ENCODE data around the gene TPX2. TPM values are rescaled to one million over a fixed set of nuclear protein-coding genes. Genes with fewer than 3 reads are reported as not detected.

Gene TPX2
- total and polyA plus RNA-seq, 2 of the 8 experiments (the other 6 are each of a cell fraction or from before 2014, with no cell fraction given), result 43.6 to 125 TPM

DNA sequence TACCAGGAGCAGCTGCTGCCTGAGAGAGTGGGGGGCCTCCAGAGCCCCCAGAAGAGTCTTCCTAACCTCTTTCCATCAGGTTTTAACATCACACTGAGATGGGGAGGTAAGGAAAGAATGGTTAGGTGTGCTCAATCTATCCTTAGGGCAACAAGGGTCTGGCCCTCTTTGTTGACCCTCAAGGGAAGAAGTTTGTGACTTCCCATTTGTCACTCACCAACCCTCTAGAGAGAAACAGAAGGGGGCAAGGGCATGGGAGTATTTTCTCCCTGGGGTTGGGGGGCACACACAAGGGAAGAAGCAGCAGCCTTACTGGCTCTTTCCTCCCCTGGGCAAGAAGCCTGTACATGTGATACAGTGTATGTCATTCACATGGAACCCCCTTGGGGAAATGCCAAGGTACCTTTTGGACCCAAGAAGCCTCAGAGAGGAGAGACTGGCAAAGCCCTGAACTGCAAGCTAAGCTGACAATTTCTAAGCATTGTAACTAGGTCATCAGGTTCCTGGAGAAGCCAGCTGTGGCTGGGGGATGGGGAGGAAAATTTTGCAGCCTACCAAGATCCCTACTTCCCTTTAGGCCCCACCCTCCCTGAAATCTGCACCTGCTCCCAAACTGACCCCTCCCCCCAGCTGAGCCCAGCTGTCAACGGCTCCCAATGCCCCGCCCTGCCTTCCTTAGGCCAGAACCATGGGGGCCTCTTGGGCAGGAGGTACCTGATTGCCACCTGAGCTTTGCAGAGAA lies 30.9 kb upstream of the TPX2 start:
- peak overlapping the region; percentile 5 to 50; a peak in 3 of 4 replicates for H3K4me2 ChIP-seq (ENCODE audit: insufficient read depth in 1 of 2, low read depth in 2 of 2, low read length in 2 of 2)
- no peak overlapping the region for H2BK12ac ChIP-seq (ENCODE audit: low read depth, low read length)
- H3K79me2 ChIP-seq (ENCODE audit: control insufficient read depth in 1 of 2, insufficient read depth in 2 of 2, low read length in 2 of 2), result peaks cover 11 to 82% of the 10 kb centered on the region in 2 experiments
- peak overlapping the region; percentile 21; the same call in 1 of the 2 replicates for H3K27ac ChIP-seq (ENCODE audit: low read depth, low read length)
- peaks cover 2 to 12% of the 10 kb centered on the region in 2 experiments for H4K20me1 ChIP-seq (replicated peaks in 1 of 2; ENCODE audit: control insufficient read depth in 1 of 2, insufficient read depth in 2 of 2, low read length in 2 of 2)
- H4K5ac ChIP-seq (ENCODE audit: insufficient read length, low read depth, low read length), result no peak overlapping the region
- no peaks in the 10 kb centered on the region for H3K9me3 ChIP-seq (ENCODE audit: insufficient read depth in 2 of 2, low read depth in 1 of 2, low read length in 1 of 2)
- H3K23ac ChIP-seq (ENCODE audit: insufficient read length), result no peak overlapping the region
- no peak overlapping the region for H4K8ac ChIP-seq (ENCODE audit: extremely low read depth, insufficient read depth, low read length)
- peak overlapping the region in 2 of 4 experiments; percentile 17 to 21; a peak in 1 of 7 replicates for H3K9ac ChIP-seq (replicated peaks in 1 of 4; ENCODE audit: extremely low read depth in 1 of 4, low read depth in 3 of 4, low read length in 3 of 4)
- peaks cover 18 to 31% (median 29%) of the 10 kb centered on the region in 4 experiments for H3K4me1 ChIP-seq (replicated peaks in 1 of 4; ENCODE audit: control insufficient read depth in 3 of 4, insufficient read depth in 4 of 4, low read length in 3 of 4)
- 0 out of 2 replicates have a peak overlapping the region, but pooled peaks have one; percentile 3 for H2BK5ac ChIP-seq (ENCODE audit: low read depth, low read length)
- H2BK15ac ChIP-seq (ENCODE audit: low read length), result no peak overlapping the region
- FAIRE-seq (no peak), DNase-seq (ENCODE audit: low read depth in 1 of 2, low spot score in 2 of 2) (peak in 1 of 2 experiments; percentile 62)
- no peak overlapping the region for H2AFZ ChIP-seq (ENCODE audit: low read length)
- H2AK5ac ChIP-seq (ENCODE audit: low read depth, low read length), result no peak overlapping the region
- no peak overlapping the region for H3K14ac ChIP-seq (ENCODE audit: insufficient read length)
- peaks cover 8 to 14% (median 9%) of the 10 kb centered on the region in 4 experiments; a peak in 5 of 8 replicates for H3K36me3 ChIP-seq (ENCODE audit: control insufficient read depth in 2 of 4, insufficient read depth in 4 of 4, low read length in 3 of 4)
- H3K27me3 ChIP-seq (replicated peaks in 1 of 4; ENCODE audit: control insufficient read depth in 3 of 4, extremely low read depth in 1 of 4, insufficient read depth in 3 of 4, low read length in 3 of 4), result no peaks in the 10 kb centered on the region
- H2BK20ac ChIP-seq (ENCODE audit: low read length), result 0 out of 2 replicates have a peak overlapping the region, but pooled peaks have one; percentile 28
- no peak overlapping the region for H3K4ac ChIP-seq (replicated peaks; ENCODE audit: insufficient read length, low read depth, low read length)
- H2BK120ac ChIP-seq (replicated peaks; ENCODE audit: low read depth, low read length), result no peak overlapping the region
- no peak overlapping the region for H3K18ac ChIP-seq (ENCODE audit: extremely low read depth, low read length)
- no peak overlapping the region for H4K91ac ChIP-seq (replicated peaks; ENCODE audit: insufficient read length, low read length)
- POLR2A ChIA-PET (ENCODE audit: partially characterized antibody), result interaction anchor here (0.7 to 6.2 kb wide), 8 partner anchors 8 to 48 kb away, joined by 3 to 85 read pairs (median 4); partner anchors contain the start of gene BCL2L1
- 74% methylated on average over 2 of the region's 2 CpGs; no CpG with 5 or more reads in 1 of the 2 experiments for WGBS, 2 experiments (ENCODE audit: extremely low coverage in 1 of 2, insufficient coverage in 1 of 2, insufficient read length in 1 of 2, insufficient replicate concordance in 2 of 2, low coverage in 1 of 2, low lambda C conversion rate in 2 of 2, missing lambda C conversion rate in 1 of 2)
- CTCF ChIA-PET (ENCODE audit: partially characterized antibody), result interaction anchor here (1.0 to 5.0 kb wide), 4 partner anchors 10 to 15 kb away, joined by 4 to 23 read pairs (median 5); no protein-coding TSS in a partner anchor
- no peak overlapping the region for H3K56ac ChIP-seq (replicated peaks; ENCODE audit: insufficient read length, low read depth, low read length)
- H3K23me2 ChIP-seq (ENCODE audit: low read depth, low read length), result no peaks in the 10 kb centered on the region
- peak overlapping the region in 2 of 4 experiments; percentile 14 to 15; a peak in 2 of 8 replicates for H3K4me3 ChIP-seq (ENCODE audit: extremely low read depth in 1 of 4, insufficient read depth in 2 of 4, low read depth in 3 of 4, low read length in 4 of 4)
- H3K79me1 ChIP-seq (ENCODE audit: low read depth, low read length), result peaks cover 12% of the 10 kb centered on the region
- TF ChIP-seq NRF1 (IDR thresholded peaks at IDR 0.05; ENCODE audit: low read depth, low read length) (no peak), EZH2 (IDR thresholded peaks at IDR 0.05; ENCODE audit: low read depth, low read length, severe bottlenecking) (no peak), HDAC2 (IDR thresholded peaks at IDR 0.05; ENCODE audit: borderline replicate concordance in 1 of 2, low read depth in 2 of 2, low read length in 2 of 2) (0 out of 4 replicates have a peak, but pooled peaks have one; percentile 5 to 26), RNF2 (IDR thresholded peaks at IDR 0.05; ENCODE audit: borderline replicate concordance, low read depth, low read length, missing control alignments, poor library complexity, severe bottlenecking) (no peak), SP1 (IDR thresholded peaks at IDR 0.05; ENCODE audit: low read depth, low read length) (peak; percentile 89), TAF7 (optimal IDR thresholded peaks at IDR 0.05; ENCODE audit: borderline replicate concordance, low read depth, low read length) (no peak), CEBPB (IDR thresholded peaks at IDR 0.05; ENCODE audit: low read depth, low read length) (no peak), RFX5 (IDR thresholded peaks at IDR 0.05; ENCODE audit: borderline replicate concordance, low read depth, low read length) (no peak)
- TF ChIP-seq, protein P1, sequence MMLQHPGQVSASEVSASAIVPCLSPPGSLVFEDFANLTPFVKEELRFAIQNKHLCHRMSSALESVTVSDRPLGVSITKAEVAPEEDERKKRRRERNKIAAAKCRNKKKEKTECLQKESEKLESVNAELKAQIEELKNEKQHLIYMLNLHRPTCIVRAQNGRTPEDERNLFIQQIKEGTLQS (IDR thresholded peaks at IDR 0.05; ENCODE audit: insufficient read depth, low read depth, low read length), result no peak
